Subcutaneous adipose tissue (tissue), 4 donors: ENCODE results near the gene EPHB2. TPM values are rescaled to one million over a fixed set of nuclear protein-coding genes. Genes with fewer than 3 reads are reported as not detected.

Experiments used
- total RNA-seq, 4 donors: library from RNA; depleted of rRNA; stranded (reverse); fragments of >200 nt; gene quantifications; one replicate each; pipeline ENCODE4 v1.1.0, GENCODE V29; 2016
- TF ChIP-seq, protein P1 (sequence below): fragments of 450-650 bp; IDR thresholded peaks from one replicate; pipeline ENCODE4 v1.5.1; 2016; ENCODE audit warnings: low read depth, mild to moderate bottlenecking, control low read depth, antibody characterized with exemption, moderate library complexity

EPHB2 gene
- total RNA-seq, 4 donors from 2014 or later: 1.6 to 9.2 (median 5.1) TPM

DNA sequence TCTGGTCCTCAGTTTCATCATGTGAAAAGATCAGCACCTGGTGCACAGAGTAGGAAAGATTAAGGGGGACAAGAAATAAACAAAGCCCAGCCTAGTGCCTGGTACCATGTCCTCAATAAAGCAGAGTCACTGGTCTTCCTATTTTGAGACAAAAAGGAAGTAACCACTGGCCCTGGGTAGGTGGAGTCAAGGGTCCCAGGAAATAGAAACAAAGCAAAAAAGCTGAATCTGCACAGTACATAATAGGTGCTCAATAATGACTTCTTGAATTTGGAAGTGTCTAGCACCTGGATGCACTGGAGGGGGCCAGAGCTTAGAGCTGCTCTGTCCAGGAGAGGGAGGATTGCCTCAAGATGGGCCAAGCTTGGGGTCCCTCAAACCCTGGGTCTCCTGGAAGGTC is 1.9 kb upstream of the EPHB2 start:
- TF ChIP-seq, protein P1, sequence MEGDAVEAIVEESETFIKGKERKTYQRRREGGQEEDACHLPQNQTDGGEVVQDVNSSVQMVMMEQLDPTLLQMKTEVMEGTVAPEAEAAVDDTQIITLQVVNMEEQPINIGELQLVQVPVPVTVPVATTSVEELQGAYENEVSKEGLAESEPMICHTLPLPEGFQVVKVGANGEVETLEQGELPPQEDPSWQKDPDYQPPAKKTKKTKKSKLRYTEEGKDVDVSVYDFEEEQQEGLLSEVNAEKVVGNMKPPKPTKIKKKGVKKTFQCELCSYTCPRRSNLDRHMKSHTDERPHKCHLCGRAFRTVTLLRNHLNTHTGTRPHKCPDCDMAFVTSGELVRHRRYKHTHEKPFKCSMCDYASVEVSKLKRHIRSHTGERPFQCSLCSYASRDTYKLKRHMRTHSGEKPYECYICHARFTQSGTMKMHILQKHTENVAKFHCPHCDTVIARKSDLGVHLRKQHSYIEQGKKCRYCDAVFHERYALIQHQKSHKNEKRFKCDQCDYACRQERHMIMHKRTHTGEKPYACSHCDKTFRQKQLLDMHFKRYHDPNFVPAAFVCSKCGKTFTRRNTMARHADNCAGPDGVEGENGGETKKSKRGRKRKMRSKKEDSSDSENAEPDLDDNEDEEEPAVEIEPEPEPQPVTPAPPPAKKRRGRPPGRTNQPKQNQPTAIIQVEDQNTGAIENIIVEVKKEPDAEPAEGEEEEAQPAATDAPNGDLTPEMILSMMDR: no peak

DNA sequence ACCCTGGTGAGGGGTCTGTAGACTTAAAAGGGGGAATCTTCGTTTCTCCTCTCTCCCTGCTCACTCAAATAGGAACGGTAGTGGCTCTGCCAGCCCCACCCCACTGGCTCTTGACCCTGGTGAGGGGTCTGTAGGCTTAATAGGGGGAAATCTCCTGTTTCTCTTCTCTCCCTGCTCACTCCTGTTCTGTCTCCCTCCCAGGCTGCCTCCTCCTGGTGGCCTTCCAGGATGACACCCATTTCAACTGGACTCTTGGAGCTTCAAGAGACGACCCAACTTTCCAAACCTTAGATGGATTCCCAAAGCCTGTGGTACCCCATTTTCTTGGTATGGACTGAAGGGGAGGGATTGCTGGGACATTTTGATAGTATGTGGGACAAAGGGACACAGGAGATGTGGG is 1.4 kb upstream of the EPHB2 start:
- TF ChIP-seq, protein P1: no peak

DNA sequence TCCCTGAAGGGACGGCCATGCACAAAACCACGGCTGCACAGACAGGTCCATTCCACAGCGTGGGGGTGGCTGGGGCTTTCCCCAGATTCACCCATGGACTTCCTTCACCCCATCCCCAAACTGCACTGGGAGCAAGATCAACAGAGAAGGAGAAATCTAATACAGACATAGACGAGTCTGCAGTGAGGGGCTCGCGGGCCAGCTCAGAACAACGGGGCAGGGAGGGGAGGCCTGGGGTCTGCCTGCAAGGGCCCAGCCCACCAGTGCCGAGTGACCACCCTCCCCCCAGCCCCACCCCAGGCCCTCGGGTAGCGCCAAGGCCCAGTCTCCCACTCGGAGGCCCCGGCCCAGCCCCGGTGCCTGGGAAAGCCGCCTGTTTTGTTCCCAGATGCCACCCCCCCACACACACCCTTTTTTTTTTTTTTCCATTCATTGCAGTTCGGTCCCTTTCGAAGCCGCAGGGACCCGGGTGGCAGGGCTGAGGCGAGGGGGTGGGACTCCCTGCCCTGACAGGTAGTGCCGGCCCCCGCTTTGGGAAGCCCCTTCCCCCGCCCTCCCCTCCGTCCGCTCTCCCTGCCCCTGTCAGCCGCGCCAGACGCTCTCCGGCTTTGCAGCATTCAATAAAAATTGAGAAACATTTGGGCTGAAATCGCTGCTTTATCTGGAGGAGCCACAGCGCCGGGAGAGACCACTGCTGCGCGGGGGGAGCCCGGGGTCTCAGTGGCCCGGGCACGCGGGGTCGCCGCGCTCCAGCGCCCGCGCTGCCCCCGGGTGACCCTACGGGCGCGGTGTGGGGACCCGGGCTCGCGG is 543 bp upstream of the EPHB2 start:
- TF ChIP-seq, protein P1: no peak

DNA sequence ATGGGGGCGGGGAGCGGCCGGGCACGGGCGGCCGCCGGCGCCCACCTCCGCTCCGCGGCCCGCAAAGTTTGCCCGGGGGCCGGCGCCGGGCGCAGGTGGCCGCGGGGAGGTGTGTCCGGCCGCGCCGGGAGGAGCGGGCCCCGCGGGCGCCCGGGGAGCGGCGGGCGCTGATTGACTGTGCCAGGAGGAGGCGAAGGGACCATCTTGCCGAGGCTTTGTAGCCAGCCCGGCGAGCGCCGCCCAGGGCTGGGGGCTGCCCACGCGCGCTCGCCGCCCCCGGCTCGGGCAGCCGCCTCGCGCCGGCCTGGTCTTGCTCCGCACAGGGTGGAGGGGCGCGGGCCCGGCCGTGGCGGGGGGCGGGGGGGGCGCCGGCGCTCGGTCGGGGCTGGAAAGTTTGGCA is 432 bp downstream of the EPHB2 start:
- TF ChIP-seq, protein P1: no peak

DNA sequence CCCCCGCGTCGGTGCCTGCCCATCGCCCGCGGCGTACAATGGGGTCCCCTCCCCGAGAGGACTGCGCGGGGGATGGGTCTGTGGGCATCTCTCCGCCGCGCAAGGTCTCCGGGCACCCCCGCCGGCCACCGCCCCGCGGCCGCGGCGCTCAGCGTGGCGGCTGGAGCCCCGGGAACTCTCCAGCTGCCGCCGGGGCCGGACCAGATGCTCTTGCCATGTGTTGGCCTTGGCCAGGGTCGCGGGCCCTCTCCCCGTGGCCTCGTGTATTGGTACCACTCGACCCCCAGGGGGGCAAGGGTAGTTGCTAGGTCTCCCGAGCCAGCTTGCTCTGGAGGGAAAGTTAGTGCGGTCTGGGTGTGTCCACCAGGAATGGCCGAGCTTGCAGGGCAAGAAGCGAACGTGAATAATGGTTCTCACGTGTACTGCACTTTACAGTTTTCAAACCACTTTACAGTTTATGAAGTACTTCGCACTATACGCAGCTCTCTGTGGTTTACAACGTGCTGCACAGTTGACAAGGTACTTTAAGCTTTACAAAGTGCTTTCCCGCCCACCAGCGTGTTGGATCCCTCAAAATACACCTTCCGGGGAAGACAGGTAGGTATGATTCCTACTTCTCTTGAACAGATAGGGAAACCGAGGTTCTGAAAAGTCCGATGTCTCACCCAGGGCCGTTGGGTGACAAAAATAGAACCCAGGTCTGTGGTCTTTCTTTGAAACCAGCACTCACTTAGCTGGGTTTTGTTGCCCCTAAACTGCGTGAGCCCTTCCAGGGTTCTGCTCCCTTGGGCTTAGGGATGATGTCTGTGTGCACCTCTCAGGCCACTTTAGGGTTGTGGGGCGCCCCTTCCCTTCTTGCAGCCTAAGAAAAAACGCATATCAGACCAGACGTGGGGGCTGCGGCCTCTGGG is 1.2 kb downstream of the EPHB2 start:
- TF ChIP-seq, protein P1: no peak

DNA sequence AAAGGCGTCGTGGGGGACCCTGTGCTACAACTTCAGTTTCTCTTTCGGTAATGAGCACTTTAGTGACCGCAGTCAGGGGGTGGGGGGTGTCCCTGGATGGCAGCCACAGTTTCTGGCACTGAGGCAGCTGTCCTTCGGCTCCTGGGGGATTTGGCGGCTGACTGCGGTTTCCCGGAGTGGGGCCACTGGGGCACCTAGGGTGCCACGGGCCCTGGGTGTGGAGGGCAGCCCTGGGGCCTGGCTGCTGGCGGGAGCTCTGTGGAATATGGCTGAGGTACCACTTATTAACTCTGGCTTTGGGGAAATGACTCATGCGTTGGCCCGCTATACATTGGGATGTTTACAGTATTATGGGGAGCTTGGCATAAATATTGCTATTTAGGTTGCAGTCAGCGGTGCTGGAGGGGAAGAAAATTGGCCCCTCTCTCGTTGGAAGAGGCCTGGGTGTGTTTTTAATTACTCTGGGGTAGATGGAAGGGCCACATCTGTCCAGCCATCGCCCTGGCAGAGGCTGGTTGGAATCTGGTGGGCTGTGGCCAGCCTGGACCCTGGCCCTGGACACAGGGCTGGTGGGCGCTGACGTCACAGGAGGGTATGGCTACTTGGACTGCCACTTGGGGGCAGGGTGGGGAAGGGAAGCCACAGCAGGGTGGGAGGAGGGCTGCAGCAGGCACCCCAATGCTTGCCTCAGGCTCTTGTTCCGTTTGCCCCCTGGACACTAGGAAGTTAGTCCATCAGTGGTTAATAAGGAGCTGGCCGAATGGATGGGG is 2.0 kb downstream of the EPHB2 start:
- TF ChIP-seq, protein P1: no peak
